Hepatocyte (in vitro differentiated cells): ENCODE measurements around the gene DLGAP4.

Experiments
- CTCF ChIP-seq: fragments of 200-600 bp; sonication (generic); IDR thresholded peaks from 2 replicates; pipeline ENCODE4 v1.5.1; 2016; ENCODE audit warnings: antibody characterized with exemption, mild to moderate bottlenecking; ENCODE audit not compliant: poor library complexity
- EZH2 ChIP-seq: fragments of 200-600 bp; sonication (generic); IDR thresholded peaks from 2 replicates; pipeline ENCODE4 v1.6.1; 2016; ENCODE audit warnings: antibody characterized with exemption, mild to moderate bottlenecking, borderline replicate concordance

GRCh38 chr20:36396847-36397630 lies 90.9 kb downstream of the DLGAP4 start:
- TF ChIP-seq EZH2 = no peak
- no peak for TF ChIP-seq CTCF
